ENCODE measurements around the gene ADH1B.

GRCh38 chr4:99285387-99285786, 35.8 kb downstream of the ADH1B start:
- TF ChIP-seq POLR2AphosphoS5 (IDR thresholded peaks at IDR 0.05; ENCODE audit: low read depth) (no peak), ETS1 (IDR thresholded peaks at IDR 0.05) (no peak), ZNF331 (CRISPR knock-in tag; IDR thresholded peaks at IDR 0.05; ENCODE audit: low read depth) (no peak), EZH2phosphoT487 (IDR thresholded peaks at IDR 0.05; ENCODE audit: unreplicated experiment) (no peak), CREB1 (CRISPR knock-in tag; IDR thresholded peaks at IDR 0.05; ENCODE audit: low read depth) (no peak), STAT1 (IDR thresholded peaks at IDR 0.05; ENCODE audit: unreplicated experiment) (no peak), REST (IDR thresholded peaks at IDR 0.05; ENCODE audit: unreplicated experiment) (no peak), EZH2 (IDR thresholded peaks at IDR 0.05; ENCODE audit: low read depth, unreplicated experiment) (no peak), ZNF114 (CRISPR knock-in tag; IDR thresholded peaks at IDR 0.05) (no peak)
- TF ChIP-seq, protein P1, sequence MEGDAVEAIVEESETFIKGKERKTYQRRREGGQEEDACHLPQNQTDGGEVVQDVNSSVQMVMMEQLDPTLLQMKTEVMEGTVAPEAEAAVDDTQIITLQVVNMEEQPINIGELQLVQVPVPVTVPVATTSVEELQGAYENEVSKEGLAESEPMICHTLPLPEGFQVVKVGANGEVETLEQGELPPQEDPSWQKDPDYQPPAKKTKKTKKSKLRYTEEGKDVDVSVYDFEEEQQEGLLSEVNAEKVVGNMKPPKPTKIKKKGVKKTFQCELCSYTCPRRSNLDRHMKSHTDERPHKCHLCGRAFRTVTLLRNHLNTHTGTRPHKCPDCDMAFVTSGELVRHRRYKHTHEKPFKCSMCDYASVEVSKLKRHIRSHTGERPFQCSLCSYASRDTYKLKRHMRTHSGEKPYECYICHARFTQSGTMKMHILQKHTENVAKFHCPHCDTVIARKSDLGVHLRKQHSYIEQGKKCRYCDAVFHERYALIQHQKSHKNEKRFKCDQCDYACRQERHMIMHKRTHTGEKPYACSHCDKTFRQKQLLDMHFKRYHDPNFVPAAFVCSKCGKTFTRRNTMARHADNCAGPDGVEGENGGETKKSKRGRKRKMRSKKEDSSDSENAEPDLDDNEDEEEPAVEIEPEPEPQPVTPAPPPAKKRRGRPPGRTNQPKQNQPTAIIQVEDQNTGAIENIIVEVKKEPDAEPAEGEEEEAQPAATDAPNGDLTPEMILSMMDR (conservative IDR thresholded peaks at IDR 0.05; ENCODE audit: low read depth in 2 of 2), result no peak

All from GM23338 (cell line).